Loucy (cell line): ENCODE results near the gene CGB7.

Source experiments
- H2AFZ ChIP-seq: fragments of 200-600 bp; sonication (generic); 2 replicates; pipeline ENCODE4 v1.6.0; 2016; ENCODE audit warnings: antibody characterized with exemption, mild to moderate bottlenecking, low read length, moderate library complexity
- H3F3A ChIP-seq: fragments of 200-600 bp; 2 replicates; pipeline ENCODE4 v1.6.0; 2016; ENCODE audit warnings: antibody characterized with exemption, low read depth, mild to moderate bottlenecking
- H3K27me3 ChIP-seq: fragments of 200-600 bp; sonication (generic); 2 replicates; pipeline ENCODE4 v1.6.1; 2014; ENCODE audit warnings: low read length, mild to moderate bottlenecking; ENCODE audit not compliant: insufficient read depth, poor library complexity, severe bottlenecking
- H3K36me3 ChIP-seq: fragments of 200-600 bp; sonication (generic); 2 replicates; pipeline ENCODE4 v1.6.1; 2016; ENCODE audit warnings: low read length; ENCODE audit not compliant: insufficient read depth
- H3K4me1 ChIP-seq: fragments of 200-600 bp; sonication (generic); 2 replicates; pipeline ENCODE4 v1.5.1; 2014; ENCODE audit warnings: low read length, mild to moderate bottlenecking; ENCODE audit not compliant: insufficient read depth, poor library complexity, severe bottlenecking
- H3K4me2 ChIP-seq: fragments of 200-600 bp; sonication (generic); 2 replicates; pipeline ENCODE4 v1.6.0; 2014; ENCODE audit warnings: antibody characterized with exemption, low read length, low read depth, mild to moderate bottlenecking; ENCODE audit not compliant: poor library complexity, severe bottlenecking
- H3K4me3 ChIP-seq: fragments of 200-600 bp; sonication (generic); 2 replicates; pipeline ENCODE4 v1.5.1; 2014; ENCODE audit warnings: low read length, mild to moderate bottlenecking, mixed read lengths; ENCODE audit not compliant: poor library complexity, severe bottlenecking
- H3K79me2 ChIP-seq: fragments of 200-600 bp; sonication (generic); 2 replicates; pipeline ENCODE4 v1.6.1; 2014; ENCODE audit warnings: low read length; ENCODE audit not compliant: insufficient read depth
- H3K9ac ChIP-seq: fragments of 200-600 bp; sonication (generic); 2 replicates; pipeline ENCODE4 v1.6.0; 2014; ENCODE audit warnings: mild to moderate bottlenecking, low read depth, low read length, moderate library complexity; ENCODE audit not compliant: poor library complexity, severe bottlenecking
- H3K9me2 ChIP-seq: fragments of 200-600 bp; sonication (generic); replicated peaks from 2 replicates; pipeline ENCODE4 v1.6.1; 2016; ENCODE audit warnings: low read depth, low read length, mixed read lengths
- H3K9me3 ChIP-seq: fragments of 200-600 bp; sonication (generic); 2 replicates; pipeline ENCODE4 v1.6.1; 2014; ENCODE audit warnings: mild to moderate bottlenecking, antibody characterized with exemption, low read length, low read depth; ENCODE audit not compliant: insufficient read depth
- H4K20me1 ChIP-seq: fragments of 200-600 bp; sonication (generic); 2 replicates; pipeline ENCODE4 v1.6.0; 2014; ENCODE audit warnings: antibody characterized with exemption, low read length, mild to moderate bottlenecking; ENCODE audit not compliant: insufficient read depth, poor library complexity, severe bottlenecking
- EZH2phosphoT487 ChIP-seq: fragments of 200-600 bp; IDR thresholded peaks from 2 replicates; pipeline ENCODE4 v1.6.1; 2018; ENCODE audit warnings: antibody characterized with exemption, mild to moderate bottlenecking, moderate library complexity, borderline replicate concordance
- TF ChIP-seq, protein P1 (sequence below): fragments of 200-600 bp; sonication (generic); conservative IDR thresholded peaks from 2 replicates; pipeline ENCODE4 v1.5.1; 2014; ENCODE audit warnings: mild to moderate bottlenecking, antibody characterized with exemption, low read length

Gene CGB7

DNA sequence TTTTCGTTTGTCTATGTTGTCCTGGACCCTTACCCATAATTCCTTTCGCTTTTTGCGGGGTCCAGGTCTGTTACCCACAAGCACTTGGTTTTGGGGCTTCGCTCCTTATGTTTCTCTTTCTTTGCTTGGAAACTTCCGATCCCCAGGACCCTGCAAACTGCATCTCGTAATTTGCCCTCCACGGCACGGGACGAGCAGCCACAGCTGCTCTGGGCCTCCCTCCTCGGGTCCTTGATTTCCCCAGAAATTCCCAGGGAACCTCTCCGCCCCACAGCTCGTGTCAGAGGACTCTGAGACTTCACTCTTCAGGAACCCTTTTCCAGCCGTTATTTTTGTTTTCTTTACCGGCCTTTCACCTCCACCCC lies 28.3 kb upstream of the CGB7 start:
- no peaks in the 10 kb centered on the region for H3F3A ChIP-seq

DNA sequence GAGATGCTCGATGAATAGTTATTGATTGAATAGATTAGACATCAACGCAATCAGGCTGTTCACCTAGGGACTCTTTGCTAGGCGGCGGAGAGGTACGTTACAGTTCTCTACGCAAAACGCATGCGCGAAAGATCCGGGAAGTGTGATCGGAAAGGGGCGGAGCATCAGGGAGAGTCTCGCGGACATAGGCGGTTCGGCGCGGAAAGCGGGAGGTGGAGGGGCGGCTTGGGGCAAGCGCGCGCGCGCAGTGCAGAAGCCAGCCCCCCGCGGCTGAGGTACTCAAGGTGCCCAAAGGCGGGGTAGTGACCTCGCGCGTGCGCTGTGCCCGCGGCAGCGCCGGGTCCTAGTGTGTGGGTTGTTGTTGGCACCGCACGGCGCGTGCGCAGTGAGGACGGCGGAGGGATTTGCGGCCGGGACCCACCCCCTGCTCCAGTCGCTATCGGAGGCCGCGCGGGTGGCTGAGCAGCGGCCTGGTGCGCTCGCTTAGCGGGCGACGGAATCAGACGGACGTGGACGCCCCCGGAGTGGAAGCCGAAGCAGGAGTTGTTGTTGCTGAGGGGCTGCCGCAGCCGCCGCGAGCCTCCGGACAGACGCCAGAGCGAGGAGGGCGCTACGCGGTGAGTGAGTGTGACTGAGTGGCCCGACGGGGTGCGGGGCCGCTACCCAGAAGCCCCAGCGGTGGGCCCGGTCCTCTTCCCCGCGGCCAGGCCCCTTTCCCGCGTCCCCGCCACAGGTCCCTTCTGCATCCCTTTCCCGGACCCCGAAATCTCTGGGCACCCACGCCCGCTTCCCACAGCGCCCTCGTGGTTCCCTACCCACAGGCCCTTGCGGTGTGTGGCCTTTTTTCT lies 27.7 kb upstream of the CGB7 start, which contains the start of gene SNRNP70:
Gene SNRNP70, plus strand, starts transcription at position 432 of the 848 bp plus-strand sequence. CDS start 964 bp downstream, outside the sequence.
- Histone ChIP-seq H3F3A (no peaks in the 10 kb centered on the region), H3K4me3 (peak within 1 kb of the TSS; percentile 94), H3K27me3 (peaks cover 5% of the 10 kb centered on the region), H2AFZ (peak within 1 kb of the TSS; percentile 53), H3K79me2 (peaks cover 50% of the 10 kb centered on the region), H3K9ac (peak within 1 kb of the TSS; percentile 96), H3K9me3 (no peaks in the 10 kb centered on the region), H3K4me1 (peaks cover 19% of the 10 kb centered on the region), H3K36me3 (peaks cover 19% of the 10 kb centered on the region), H4K20me1 (peaks cover 45% of the 10 kb centered on the region), H3K4me2 (peak within 1 kb of the TSS; percentile 96), H3K9me2 (no peaks in the 10 kb centered on the region)
- TF ChIP-seq, protein P1, sequence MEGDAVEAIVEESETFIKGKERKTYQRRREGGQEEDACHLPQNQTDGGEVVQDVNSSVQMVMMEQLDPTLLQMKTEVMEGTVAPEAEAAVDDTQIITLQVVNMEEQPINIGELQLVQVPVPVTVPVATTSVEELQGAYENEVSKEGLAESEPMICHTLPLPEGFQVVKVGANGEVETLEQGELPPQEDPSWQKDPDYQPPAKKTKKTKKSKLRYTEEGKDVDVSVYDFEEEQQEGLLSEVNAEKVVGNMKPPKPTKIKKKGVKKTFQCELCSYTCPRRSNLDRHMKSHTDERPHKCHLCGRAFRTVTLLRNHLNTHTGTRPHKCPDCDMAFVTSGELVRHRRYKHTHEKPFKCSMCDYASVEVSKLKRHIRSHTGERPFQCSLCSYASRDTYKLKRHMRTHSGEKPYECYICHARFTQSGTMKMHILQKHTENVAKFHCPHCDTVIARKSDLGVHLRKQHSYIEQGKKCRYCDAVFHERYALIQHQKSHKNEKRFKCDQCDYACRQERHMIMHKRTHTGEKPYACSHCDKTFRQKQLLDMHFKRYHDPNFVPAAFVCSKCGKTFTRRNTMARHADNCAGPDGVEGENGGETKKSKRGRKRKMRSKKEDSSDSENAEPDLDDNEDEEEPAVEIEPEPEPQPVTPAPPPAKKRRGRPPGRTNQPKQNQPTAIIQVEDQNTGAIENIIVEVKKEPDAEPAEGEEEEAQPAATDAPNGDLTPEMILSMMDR = no peak
- no peak for TF ChIP-seq EZH2phosphoT487

More for the DNA sequence above, 28.3 kb upstream of the CGB7 start:
- Histone ChIP-seq H2AFZ (peak overlapping the region; percentile 53), H3K4me3 (peak overlapping the region; percentile 94), H3K9me2 (no peaks in the 10 kb centered on the region), H3K4me2 (peak overlapping the region; percentile 96), H3K9ac (peak overlapping the region; percentile 96), H3K79me2 (peaks cover 56% of the 10 kb centered on the region), H3K9me3 (no peaks in the 10 kb centered on the region), H3K36me3 (peaks cover 26% of the 10 kb centered on the region), H4K20me1 (peaks cover 51% of the 10 kb centered on the region), H3K4me1 (peaks cover 19% of the 10 kb centered on the region), H3K27me3 (peaks cover 5% of the 10 kb centered on the region)
- TF ChIP-seq, protein P1 = no peak
- no peak for TF ChIP-seq EZH2phosphoT487

DNA sequence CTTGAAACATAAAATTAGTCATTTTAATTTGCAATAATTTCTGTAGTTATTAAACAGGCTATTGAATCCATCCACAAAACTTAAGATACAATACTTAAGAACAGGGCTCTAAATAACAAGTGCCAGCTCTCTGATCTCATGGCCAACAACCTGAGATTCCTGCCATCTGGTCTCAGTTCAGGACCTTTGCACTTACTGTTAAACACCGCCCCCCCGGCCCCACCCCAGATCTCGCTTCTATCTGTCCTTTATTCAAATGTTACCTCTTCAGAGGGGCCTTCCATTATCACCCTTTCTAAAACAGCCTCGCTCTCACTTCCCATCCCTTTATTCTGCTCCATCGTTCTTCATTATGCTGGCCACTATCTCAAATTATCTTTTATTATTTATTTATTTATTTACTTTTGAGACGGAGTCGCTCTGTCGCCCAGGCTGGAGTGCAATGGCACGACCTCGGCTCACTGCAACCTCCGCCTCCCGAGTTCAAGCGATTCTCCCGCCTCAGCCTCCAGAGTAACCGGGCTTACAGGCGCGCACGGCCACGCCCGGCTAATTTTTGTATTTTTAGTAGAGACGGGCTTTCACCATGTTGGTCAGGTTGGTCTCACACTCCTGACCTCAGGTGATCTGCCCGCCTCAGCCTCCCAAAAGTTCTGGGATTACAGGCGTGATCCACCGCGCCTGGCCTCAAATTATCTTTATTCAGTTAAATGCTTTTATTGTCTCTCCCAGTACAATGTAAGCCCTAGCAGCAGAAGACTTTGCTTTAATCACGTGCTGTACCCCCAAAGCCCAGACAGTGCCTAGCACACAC lies 26.9 kb upstream of the CGB7 start:
- H3K9ac ChIP-seq = peak overlapping the region; percentile 67
- peak overlapping the region; percentile 94 for H3K4me3 ChIP-seq
- H3K79me2 ChIP-seq = peaks cover 42% of the 10 kb centered on the region
- H3K9me3 ChIP-seq = no peaks in the 10 kb centered on the region
- H3K9me2 ChIP-seq = no peaks in the 10 kb centered on the region
- peak overlapping the region; percentile 52 for H2AFZ ChIP-seq
- no peaks in the 10 kb centered on the region for H3F3A ChIP-seq
- peaks cover 19% of the 10 kb centered on the region for H3K4me1 ChIP-seq
- TF ChIP-seq EZH2phosphoT487 = no peak
- TF ChIP-seq, protein P1 = no peak
- peaks cover 5% of the 10 kb centered on the region for H3K27me3 ChIP-seq
- H3K4me2 ChIP-seq = peak overlapping the region; percentile 63
- H4K20me1 ChIP-seq = peaks cover 36% of the 10 kb centered on the region
- peaks cover 13% of the 10 kb centered on the region; the same call in 1 of the 2 replicates for H3K36me3 ChIP-seq
